ENCODE measurements around the gene ZNF25.
"Not testable (repeated sequence)": the region's sequence is repeated elsewhere in the genome, so short reads cannot be mapped to it uniquely, and the experiment has no call there.

ZNF25 gene

DNA sequence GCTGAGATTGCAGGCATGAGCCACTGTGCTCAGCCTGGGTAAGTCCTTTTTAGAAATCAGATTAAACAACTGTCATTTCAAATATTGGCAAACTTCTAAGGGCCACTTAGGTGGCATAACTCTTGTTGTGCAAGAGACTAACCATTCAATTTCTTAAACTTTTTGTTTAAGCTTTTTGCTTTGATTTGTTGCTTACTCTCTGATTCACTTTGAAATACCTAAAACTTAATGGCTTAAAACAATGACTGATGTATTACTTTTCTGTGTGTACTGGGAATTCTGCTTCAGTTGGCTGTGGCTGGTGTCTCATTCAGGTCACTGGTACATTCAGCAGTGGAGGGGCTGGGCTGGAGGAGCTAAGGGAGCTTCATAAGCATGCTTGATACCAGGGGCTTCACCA, 28.9 kb downstream of the ZNF25 start:
- DNase-seq (ENCODE audit: low read depth), result no peak

DNA sequence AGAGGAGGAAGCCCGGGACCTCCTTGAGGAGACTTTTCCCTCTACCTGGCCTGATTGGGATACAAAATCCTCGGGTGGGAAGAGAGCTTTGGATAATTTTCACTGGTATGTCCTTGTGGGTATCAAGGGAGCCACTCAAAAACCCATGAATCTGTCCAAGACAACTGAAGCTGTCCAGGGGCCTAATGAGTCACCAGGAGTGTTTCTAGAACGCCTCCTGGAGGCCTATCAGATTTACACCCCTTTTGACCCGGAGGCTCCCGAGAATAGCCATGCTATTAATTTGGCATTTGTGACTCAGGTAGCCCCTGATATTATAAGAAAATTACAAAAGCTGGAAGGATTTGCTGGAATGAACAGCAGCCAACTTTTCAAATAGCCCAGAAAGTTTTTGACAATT, 38.6 kb downstream of the ZNF25 start:
- no peak for DNase-seq (ENCODE audit: low read depth)

DNA sequence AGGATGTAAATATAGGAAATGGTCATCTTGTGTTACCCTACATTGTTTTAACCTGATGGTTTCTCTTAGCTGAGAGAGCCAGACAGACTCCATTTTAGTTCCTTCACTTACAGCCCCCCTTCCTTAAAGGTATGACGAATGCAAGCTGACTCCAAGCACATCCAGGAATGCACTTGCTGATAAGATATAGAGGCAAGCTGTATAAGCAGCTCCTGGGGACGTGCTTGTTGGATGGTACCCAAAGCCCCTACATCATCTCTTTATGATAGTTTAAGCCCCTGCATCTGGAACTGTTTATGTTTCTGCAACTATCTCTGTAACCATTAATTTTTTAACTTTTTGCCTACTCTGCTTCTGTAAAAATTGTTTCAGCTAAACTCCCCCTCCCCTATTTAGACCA, 41.7 kb downstream of the ZNF25 start:
- DNase-seq (ENCODE audit: low read depth), result no peak

DNA sequence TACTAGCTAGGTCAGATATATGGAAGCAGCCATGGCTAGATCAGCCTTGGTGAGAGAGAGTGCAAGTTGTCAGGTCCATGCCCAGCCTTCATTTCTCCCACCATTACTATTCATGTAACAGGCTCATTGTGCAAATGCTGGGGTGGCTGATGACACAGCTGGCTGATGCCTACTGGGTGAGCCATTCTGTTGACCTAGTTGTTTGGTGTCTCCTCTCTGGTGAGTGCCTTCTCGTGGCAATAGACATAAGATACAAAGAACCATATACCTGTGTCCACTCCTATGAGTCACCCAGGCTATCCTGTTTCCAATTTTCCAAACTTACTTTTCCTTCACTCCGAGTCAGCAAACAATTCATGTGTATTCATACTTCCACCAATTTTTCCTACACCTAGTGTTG, 46.0 kb downstream of the ZNF25 start:
- no peak for DNase-seq (ENCODE audit: low read depth)

DNA sequence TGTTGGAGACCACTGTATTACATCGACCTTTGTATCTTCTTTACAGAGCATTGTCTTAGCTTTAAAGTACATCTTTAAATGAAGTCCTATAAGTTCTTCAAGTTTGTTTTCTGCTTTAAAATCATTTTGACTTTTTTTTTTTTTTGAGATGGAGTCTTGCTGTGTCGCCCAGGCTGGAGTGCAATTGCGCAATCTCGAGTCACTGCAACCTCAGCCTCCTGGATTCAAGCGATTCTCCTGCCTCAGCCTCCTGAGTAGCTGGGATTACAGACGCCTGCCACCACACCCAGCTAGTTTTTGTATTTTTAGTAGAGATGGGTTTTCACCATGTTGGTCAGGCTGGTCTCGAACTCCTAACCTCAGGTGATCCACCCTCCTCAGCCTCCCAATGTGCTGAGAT, 68.3 kb downstream of the ZNF25 start:
- DNase-seq (ENCODE audit: low read depth), result not testable (repeated sequence)

DNA sequence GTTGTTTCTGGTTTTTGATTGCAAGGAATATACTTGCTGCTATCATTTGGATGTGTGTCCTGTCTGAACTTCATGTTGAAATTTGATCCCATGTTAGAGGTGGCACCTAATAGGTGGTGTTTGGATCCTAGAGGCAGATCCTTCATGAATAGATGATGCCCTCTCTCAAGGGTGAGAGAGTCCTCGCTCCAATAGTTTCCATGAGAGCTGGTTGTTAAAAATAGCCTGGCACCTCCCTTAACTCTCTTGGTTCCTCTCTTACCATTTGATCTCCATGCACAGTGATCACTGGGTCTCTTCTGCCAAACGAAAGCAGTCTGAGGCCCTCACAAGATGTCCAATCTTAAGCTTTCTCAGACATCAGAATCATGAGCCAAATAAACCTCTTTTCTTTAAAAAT, 70.1 kb downstream of the ZNF25 start:
- DNase-seq (ENCODE audit: low read depth), result no peak
